Tibial nerve (tissue), 4 donors: Measurements from ENCODE around the gene POU6F2. TPM values are rescaled to one million over a fixed set of nuclear protein-coding genes. Genes with fewer than 3 reads are reported as not detected.

Experiments
- DNase-seq, 2 donors: peaks; one replicate each; pipeline ENCODE4 v3.0.0-alpha.2; 2019; ENCODE audit warnings: low spot score in 2 of 2
- H3K27ac ChIP-seq, 4 donors: fragments of 200-600 bp; sonication (generic) in 3 of 4; one replicate each; pipeline ENCODE4 v1.5.1; 2017 to 2019; ENCODE audit warnings: mild to moderate bottlenecking in 1 of 4
- H3K27me3 ChIP-seq, 2 donors: fragments of 200-600 bp; sonication (generic) in 1 of 2; one replicate each; pipeline versions ENCODE4 v1.5.1 to v1.6.0; 2017 to 2019
- H3K36me3 ChIP-seq, 3 donors: fragments of 200-600 bp; sonication (generic); one replicate each; pipeline ENCODE4 v1.5.1; 2018 to 2019
- H3K4me1 ChIP-seq, 4 donors: fragments of 200-600 bp; sonication (generic) in 3 of 4; one replicate each; pipeline ENCODE4 v1.5.1; 2017 to 2019
- H3K4me3 ChIP-seq, 4 donors: fragments of 200-600 bp; sonication (generic) in 3 of 4; one replicate each; pipeline ENCODE4 v1.5.1; 2017 to 2019; ENCODE audit warnings: mild to moderate bottlenecking in 1 of 4, moderate library complexity in 1 of 4
- H3K9me3 ChIP-seq, 4 donors: fragments of 200-600 bp; sonication (generic) in 3 of 4; one replicate each; pipeline ENCODE4 v1.5.1; 2017 to 2019
- CTCF ChIP-seq, 5 experiments: fragments of 200-600 bp in 3 of 5; fragments of 450-650 bp in 2 of 5; sonication (generic) in 3 of 5; IDR thresholded peaks; one replicate each; pipeline ENCODE4 v1.5.1; 2016 to 2019; ENCODE audit warnings: antibody characterized with exemption in 5 of 5, mild to moderate bottlenecking in 3 of 5, moderate library complexity in 2 of 5
- EP300 ChIP-seq, 2 donors: sonication (generic); formaldehyde crosslinking; IDR thresholded peaks; one replicate each; pipeline ENCODE4 v1.6.1; 2017; ENCODE audit warnings: antibody characterized with exemption in 2 of 2, mild to moderate bottlenecking in 1 of 2
- POLR2A ChIP-seq, 2 donors: fragments of 450-650 bp; IDR thresholded peaks; one replicate each; pipeline ENCODE4 v1.6.1; 2017; ENCODE audit warnings: antibody characterized with exemption in 2 of 2, mild to moderate bottlenecking in 2 of 2, moderate library complexity in 2 of 2
- WGBS, 2 donors: methylation state at CpG; one replicate each; pipeline ENCODE4 v1.1.5; 2018; 5-methylcytosine and 5-hydroxymethylcytosine counted together
- total RNA-seq, 4 donors: library from RNA; depleted of rRNA; stranded (reverse); fragments of >200 nt; gene quantifications; one replicate each; pipeline ENCODE4 v1.1.0, GENCODE V29; 2016

Gene POU6F2
- total RNA-seq, 4 donors from 2014 or later, result 0.21 to 1.8 (median 1.3) TPM

GRCh38 chr7:39300276-39300675, 322.6 kb downstream of the POU6F2 start:
- Histone ChIP-seq H3K4me3 (no peak overlapping the region), H3K9me3 (no peaks in the 10 kb centered on the region), H3K27ac (no peak overlapping the region), H3K4me1 (no peaks in the 10 kb centered on the region), H3K36me3 (no peaks in the 10 kb centered on the region), H3K27me3 (no peaks in the 10 kb centered on the region)
- WGBS, 2 donors, result 71 to 74% methylated on average over 8 of the region's 8 CpGs
- no peak for TF ChIP-seq POLR2A (IDR thresholded peaks at IDR 0.05)
- no peak for TF ChIP-seq CTCF (IDR thresholded peaks at IDR 0.05)
- TF ChIP-seq EP300 (IDR thresholded peaks at IDR 0.05), result no peak
- DNase-seq, result no peak

- H3K27me3 ChIP-seq, result no peaks in the 10 kb centered on the region
- no peaks in the 10 kb centered on the region for H3K9me3 ChIP-seq
- H3K4me1 ChIP-seq, result no peaks in the 10 kb centered on the region
- H3K4me3 ChIP-seq, result no peak overlapping the region
- no peak for DNase-seq
- no peak overlapping the region for H3K27ac ChIP-seq
- no peak for TF ChIP-seq CTCF (IDR thresholded peaks at IDR 0.05)
- no peak for TF ChIP-seq POLR2A (IDR thresholded peaks at IDR 0.05)
- no peak for TF ChIP-seq EP300 (IDR thresholded peaks at IDR 0.05)
- no peaks in the 10 kb centered on the region for H3K36me3 ChIP-seq
Measured at GRCh38 chr7:39301543-39301942, 323.8 kb downstream of the POU6F2 start.

- 49 to 72% methylated on average over 6 of the region's 6 CpGs for WGBS, 2 donors
- Histone ChIP-seq H3K4me1 (no peaks in the 10 kb centered on the region), H3K4me3 (no peak overlapping the region), H3K9me3 (no peaks in the 10 kb centered on the region), H3K27me3 (no peaks in the 10 kb centered on the region), H3K27ac (no peak overlapping the region), H3K36me3 (no peaks in the 10 kb centered on the region)
- TF ChIP-seq POLR2A (IDR thresholded peaks at IDR 0.05), result no peak
- TF ChIP-seq CTCF (IDR thresholded peaks at IDR 0.05), result no peak
- TF ChIP-seq EP300 (IDR thresholded peaks at IDR 0.05), result no peak
- no peak for DNase-seq
Measured at GRCh38 chr7:39304178-39304577, 326.5 kb downstream of the POU6F2 start.

GRCh38 chr7:39304668-39305405, 327.1 kb downstream of the POU6F2 start:
- 86 to 90% methylated on average over 3 of the region's 3 CpGs for WGBS, 2 donors
- TF ChIP-seq POLR2A (IDR thresholded peaks at IDR 0.05), result no peak
- TF ChIP-seq EP300 (IDR thresholded peaks at IDR 0.05), result no peak
- no peak for TF ChIP-seq CTCF (IDR thresholded peaks at IDR 0.05)
- no peaks in the 10 kb centered on the region for H3K27me3 ChIP-seq
- no peak overlapping the region for H3K4me3 ChIP-seq
- H3K36me3 ChIP-seq, result no peaks in the 10 kb centered on the region
- H3K27ac ChIP-seq, result no peak overlapping the region
- DNase-seq, result no peak
- no peaks in the 10 kb centered on the region for H3K4me1 ChIP-seq
- no peaks in the 10 kb centered on the region for H3K9me3 ChIP-seq

- Histone ChIP-seq H3K27me3 (no peaks in the 10 kb centered on the region), H3K9me3 (no peaks in the 10 kb centered on the region), H3K36me3 (no peaks in the 10 kb centered on the region), H3K27ac (no peak overlapping the region), H3K4me1 (no peaks in the 10 kb centered on the region), H3K4me3 (no peak overlapping the region)
- 51 to 57% methylated on average over 5 of the region's 5 CpGs for WGBS, 2 donors
- DNase-seq, result no peak
- TF ChIP-seq EP300 (IDR thresholded peaks at IDR 0.05) (no peak), POLR2A (IDR thresholded peaks at IDR 0.05) (no peak), CTCF (IDR thresholded peaks at IDR 0.05) (no peak)
Measured at GRCh38 chr7:39306016-39306570, 328.4 kb downstream of the POU6F2 start.
